Activated CD4-positive, alpha-beta T cell treated with anti-CD3 and anti-CD28 coated beads, Interleukin-10, Interleukin-2, amounts not matched to agents 100 ng/mL and 50 ng/mL, durations not matched to agents 16 hours and 8 hours (primary cell): ENCODE data around the gene DAGLB.
"Not testable (repeated sequence)": the region's sequence is repeated elsewhere in the genome, so short reads cannot be mapped to it uniquely, and the experiment has no call there.

Experiments
- DNase-seq: peaks from one replicate; pipeline ENCODE4 v3.0.0-alpha.2; 2020

Gene DAGLB, protein sequence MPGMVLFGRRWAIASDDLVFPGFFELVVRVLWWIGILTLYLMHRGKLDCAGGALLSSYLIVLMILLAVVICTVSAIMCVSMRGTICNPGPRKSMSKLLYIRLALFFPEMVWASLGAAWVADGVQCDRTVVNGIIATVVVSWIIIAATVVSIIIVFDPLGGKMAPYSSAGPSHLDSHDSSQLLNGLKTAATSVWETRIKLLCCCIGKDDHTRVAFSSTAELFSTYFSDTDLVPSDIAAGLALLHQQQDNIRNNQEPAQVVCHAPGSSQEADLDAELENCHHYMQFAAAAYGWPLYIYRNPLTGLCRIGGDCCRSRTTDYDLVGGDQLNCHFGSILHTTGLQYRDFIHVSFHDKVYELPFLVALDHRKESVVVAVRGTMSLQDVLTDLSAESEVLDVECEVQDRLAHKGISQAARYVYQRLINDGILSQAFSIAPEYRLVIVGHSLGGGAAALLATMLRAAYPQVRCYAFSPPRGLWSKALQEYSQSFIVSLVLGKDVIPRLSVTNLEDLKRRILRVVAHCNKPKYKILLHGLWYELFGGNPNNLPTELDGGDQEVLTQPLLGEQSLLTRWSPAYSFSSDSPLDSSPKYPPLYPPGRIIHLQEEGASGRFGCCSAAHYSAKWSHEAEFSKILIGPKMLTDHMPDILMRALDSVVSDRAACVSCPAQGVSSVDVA

GRCh38 chr7:6447581-6448199 lies at the start of gene DAGLB:
Gene DAGLB (minus strand): TSS chr7:6447954. CDS start chr7:6447842, 112 bp downstream.
- peak; percentile 97 for DNase-seq

DNA sequence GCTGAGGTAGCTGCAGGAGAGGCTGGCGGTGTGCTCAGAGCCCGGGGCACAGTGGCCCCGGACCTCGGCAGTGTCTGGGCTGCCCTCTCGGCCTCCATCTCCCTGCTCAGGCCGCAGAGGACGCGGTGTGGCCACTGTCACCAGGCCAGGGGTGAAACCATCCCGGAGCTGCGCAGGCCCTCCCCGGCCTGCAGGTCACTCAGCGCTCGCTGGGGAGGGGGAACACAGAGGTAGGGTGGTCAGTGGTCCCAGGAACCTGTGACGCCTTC lies 49.8 kb upstream of the DAGLB start:
- no peak for DNase-seq

GRCh38 chr7:6496842-6497636 lies 49.3 kb upstream of the DAGLB start:
- no peak for DNase-seq

GRCh38 chr7:6495597-6496262 lies 48.0 kb upstream of the DAGLB start:
- DNase-seq, result no peak

- no peak for DNase-seq
Observed at GRCh38 chr7:6494365-6494764, 46.6 kb upstream of the DAGLB start.

GRCh38 chr7:6491194-6491593 lies 43.4 kb upstream of the DAGLB start:
- no peak for DNase-seq

- DNase-seq, result no peak
Observed at GRCh38 chr7:6489612-6490011, 41.9 kb upstream of the DAGLB start.

DNA sequence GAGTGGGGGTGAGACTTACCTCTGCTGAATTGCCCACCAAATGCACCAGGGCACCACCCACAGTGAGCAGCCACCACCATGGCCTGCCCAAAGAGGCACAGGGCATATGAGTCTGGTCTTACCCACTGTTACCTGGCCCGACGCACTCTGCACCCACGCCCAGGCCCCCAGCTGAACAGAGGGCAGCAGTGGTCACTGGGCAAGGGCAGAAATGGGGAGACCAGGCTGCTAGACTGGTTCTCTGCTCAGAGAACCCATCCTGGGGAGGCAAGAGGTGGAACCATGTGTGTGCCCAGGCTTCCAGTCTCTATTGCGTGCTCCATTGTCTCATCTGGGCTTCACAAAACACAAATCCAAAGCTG lies 39.4 kb upstream of the DAGLB start:
- no peak for DNase-seq

GRCh38 chr7:6486438-6487183 lies 38.9 kb upstream of the DAGLB start:
- DNase-seq, result no peak

DNA sequence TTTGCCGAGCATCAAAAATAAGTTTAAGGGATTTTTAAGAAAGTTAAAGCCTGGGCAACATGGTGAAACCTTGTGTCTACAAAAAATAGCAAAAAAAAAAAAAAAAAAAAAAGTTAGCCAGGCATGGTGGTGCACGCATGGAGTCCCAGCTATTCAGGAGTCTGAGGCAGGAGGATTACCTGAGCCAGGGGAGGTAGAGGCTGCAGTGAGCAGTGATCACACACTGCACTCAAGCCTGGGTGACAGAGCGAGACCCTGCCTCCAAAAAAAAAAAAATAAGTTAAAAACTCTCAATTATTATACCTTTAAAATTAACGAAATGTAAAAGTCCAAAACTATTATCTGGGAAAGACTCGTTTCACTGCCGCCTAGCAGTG lies 35.0 kb upstream of the DAGLB start:
- no peak for DNase-seq

GRCh38 chr7:6482307-6482706 lies 34.6 kb upstream of the DAGLB start:
- no peak for DNase-seq

DNA sequence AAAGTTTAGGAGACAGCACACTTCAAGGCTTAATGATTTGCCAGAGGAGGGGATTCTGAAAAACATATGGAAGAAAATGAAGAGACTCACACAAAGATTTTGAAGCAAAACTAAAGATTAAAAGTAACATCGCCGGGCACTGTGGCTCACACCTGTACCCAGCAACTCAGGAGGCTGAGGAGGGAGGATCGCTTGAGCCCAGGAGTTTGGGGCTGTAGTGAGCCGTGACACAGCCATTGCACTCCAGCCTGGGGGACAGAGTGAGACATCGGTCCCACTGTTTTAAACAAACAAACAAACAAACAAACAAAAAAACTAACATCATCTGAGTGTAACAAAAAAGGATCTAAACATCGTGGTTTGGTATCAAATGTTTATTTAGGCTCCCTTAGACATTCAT lies 33.7 kb upstream of the DAGLB start:
- no peak for DNase-seq

GRCh38 chr7:6480323-6480660 lies 32.5 kb upstream of the DAGLB start:
- no peak for DNase-seq

DNA sequence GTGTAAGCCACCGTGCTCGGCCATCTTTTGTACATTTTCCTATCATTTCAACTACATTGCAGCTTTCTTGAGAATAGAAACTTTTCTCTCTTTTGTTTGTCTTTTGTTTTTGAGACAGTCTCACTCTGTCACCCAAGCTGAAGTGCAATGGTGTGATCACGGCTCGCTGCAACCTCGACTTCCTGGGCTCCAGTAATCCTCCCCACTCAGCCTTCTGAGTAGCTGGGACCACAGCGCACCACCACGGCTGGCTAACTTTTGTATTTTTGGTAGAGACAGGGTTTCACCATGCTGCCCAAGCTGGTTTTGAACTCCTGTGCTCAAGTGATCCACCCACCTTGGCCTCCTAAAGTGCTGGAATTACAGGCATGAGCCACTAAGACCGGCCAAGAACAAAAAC lies 31.3 kb upstream of the DAGLB start:
- peak; percentile 26 for DNase-seq

DNA sequence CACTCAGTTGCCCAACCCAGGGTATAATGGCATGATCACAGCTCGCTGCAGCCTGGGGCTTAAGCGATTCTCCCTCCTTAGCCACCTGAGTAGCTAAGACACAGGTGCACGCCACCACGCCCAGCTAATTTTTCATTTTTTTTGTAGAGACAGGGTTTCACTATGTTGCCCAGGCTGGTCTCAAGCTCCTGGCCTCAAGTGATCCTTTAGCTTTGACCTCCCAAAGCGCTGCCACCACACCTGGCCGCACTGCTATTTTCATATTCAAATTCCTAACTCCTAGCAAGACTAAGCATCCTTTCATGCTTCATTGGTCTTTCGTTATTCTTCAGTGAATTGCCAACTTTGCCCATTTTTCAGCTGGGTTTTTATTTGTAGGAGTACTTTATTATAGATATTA lies 30.4 kb upstream of the DAGLB start:
- DNase-seq, result no peak

- DNase-seq, result no peak
Observed at GRCh38 chr7:6477318-6477660, 29.5 kb upstream of the DAGLB start.

- DNase-seq, result no peak
Observed at GRCh38 chr7:6476596-6477317, 29.0 kb upstream of the DAGLB start.

- DNase-seq, result peak; percentile 4
Observed at GRCh38 chr7:6475433-6476186, 27.9 kb upstream of the DAGLB start.

DNA sequence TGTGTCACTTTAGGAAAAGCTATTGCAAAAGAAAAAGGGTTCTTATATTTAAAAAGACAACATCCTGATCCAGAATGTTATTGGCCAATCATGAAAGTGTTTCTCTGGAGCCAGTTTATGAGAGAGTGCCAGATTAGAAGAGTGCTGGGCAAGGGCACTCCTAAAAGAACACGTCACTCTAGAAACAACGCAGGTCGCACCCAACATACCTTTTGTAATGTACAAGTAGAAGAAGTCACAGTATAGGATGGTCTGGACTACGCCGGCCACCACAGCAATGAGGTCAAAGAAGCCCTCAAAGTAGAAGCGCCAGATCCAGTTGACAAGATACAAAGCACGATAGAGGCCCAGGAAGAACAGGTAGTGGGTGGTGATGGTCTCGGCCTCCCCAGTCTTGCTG lies 18.1 kb upstream of the DAGLB start:
- no peak for DNase-seq

- DNase-seq, result not testable (repeated sequence)
Observed at GRCh38 chr7:6463609-6464008, 15.9 kb upstream of the DAGLB start.

DNA sequence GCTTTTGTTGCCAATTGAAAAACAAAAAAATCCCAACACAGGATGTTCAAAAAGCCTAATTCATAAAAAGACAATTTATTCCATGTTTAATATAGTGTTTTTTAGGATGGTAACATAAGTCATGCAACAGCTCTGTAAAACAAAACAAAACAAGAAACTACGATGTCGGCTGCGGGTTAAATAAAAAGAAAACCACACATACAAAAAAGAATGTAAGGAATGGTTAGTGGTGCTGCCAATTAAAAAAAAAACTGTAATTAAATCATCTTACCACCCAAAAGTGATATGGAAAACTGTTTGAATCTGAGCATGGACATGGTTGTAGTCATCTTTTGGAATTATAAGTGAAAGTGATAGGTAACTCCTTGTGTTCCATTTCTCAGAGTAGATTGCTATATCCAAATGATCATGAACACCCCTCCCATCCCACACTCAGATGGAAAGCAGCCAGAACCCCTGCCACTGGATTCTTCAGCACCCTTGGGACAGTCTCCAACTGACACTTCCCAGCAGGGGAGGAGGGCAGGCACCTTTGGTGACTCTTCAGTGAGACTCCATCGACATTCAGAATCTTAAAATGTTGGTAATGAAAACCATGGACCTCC lies 14.3 kb upstream of the DAGLB start:
- no peak for DNase-seq
